ENCODE results near the gene DYNAP.

Gene DYNAP

GRCh38 chr18:54636217-54636616 lies 45.2 kb downstream of the DYNAP start:
- no peak for DNase-seq (ENCODE audit: low read depth in 2 of 2)

GRCh38 chr18:54641734-54642133 lies 50.7 kb downstream of the DYNAP start:
- no peak for DNase-seq (ENCODE audit: low read depth in 2 of 2)

- DNase-seq (ENCODE audit: low read depth in 2 of 2), result no peak
Measured at GRCh38 chr18:54647176-54647575, 56.1 kb downstream of the DYNAP start.

Data from stimulated activated CD4-positive, alpha-beta T cell treated with anti-CD3 and anti-CD28 coated beads, Interleukin-12 subunit alpha, Interleukin-12 subunit beta, amount 100 ng/mL, for 24 hours (primary cell).